Measurements from ENCODE around the gene LCLAT1. TPM values are rescaled to one million over a fixed set of nuclear protein-coding genes. Genes with fewer than 3 reads are reported as not detected.
A peak's percentile ranks its signal among the peaks of the same experiment; 100 is the strongest.
"Not testable (repeated sequence)": the region's sequence is repeated elsewhere in the genome, so short reads cannot be mapped to it uniquely, and the experiment has no call there.

Gene LCLAT1
- total RNA-seq, 1 donor from 2014 or later = 41.0 TPM

GRCh38 chr2:30511122-30512083, 64.4 kb downstream of the LCLAT1 start:
- DNase-seq = peak; percentile 39
- H3K27me3 ChIP-seq (ENCODE audit: low read depth) = no peaks in the 10 kb centered on the region
- H3K36me3 ChIP-seq = peaks cover 4% of the 10 kb centered on the region
- TF ChIP-seq CTCF (IDR thresholded peaks at IDR 0.05; ENCODE audit: borderline replicate concordance) = no peak
- intact Hi-C loops (cut with micrococcal nuclease) = no loop called here
- peaks cover 17% of the 10 kb centered on the region for H3K9me3 ChIP-seq (replicated peaks)
- peak overlapping the region; percentile 76 for H3K27ac ChIP-seq (replicated peaks)
- H3K4me1 ChIP-seq = peaks cover 68% of the 10 kb centered on the region
- H3K4me3 ChIP-seq = no peak overlapping the region

- Histone ChIP-seq H3K9me3 (replicated peaks) (peaks cover 24% of the 10 kb centered on the region), H3K4me3 (no peak overlapping the region), H3K27ac (replicated peaks) (peak overlapping the region; percentile 76), H3K4me1 (peaks cover 63% of the 10 kb centered on the region), H3K27me3 (ENCODE audit: low read depth) (no peaks in the 10 kb centered on the region), H3K36me3 (peaks cover 6% of the 10 kb centered on the region)
- intact Hi-C loops (cut with micrococcal nuclease) = no loop called here
- no peak for TF ChIP-seq CTCF (IDR thresholded peaks at IDR 0.05; ENCODE audit: borderline replicate concordance)
- no peak for DNase-seq
These were observed 65.3 kb downstream of the LCLAT1 start for GRCh38 chr2:30512243-30512886.

GRCh38 chr2:30513649-30514048, 66.6 kb downstream of the LCLAT1 start:
- DNase-seq; intact Hi-C loops (cut with micrococcal nuclease); H3K36me3 ChIP-seq; H3K4me3 ChIP-seq; H3K27me3 ChIP-seq (ENCODE audit: low read depth): not testable (repeated sequence)
- Histone ChIP-seq H3K27ac (replicated peaks) (peak overlapping the region; percentile 76), H3K9me3 (replicated peaks) (peaks cover 14% of the 10 kb centered on the region), H3K4me1 (peaks cover 68% of the 10 kb centered on the region)

GRCh38 chr2:30514134-30514847, 67.2 kb downstream of the LCLAT1 start:
- peak; percentile 38 for DNase-seq
- peaks cover 66% of the 10 kb centered on the region for H3K4me1 ChIP-seq
- H3K27ac ChIP-seq (replicated peaks) = peak overlapping the region; percentile 76

GRCh38 chr2:30514848-30515435, 67.9 kb downstream of the LCLAT1 start:
- Histone ChIP-seq H3K27ac (replicated peaks) (peak overlapping the region; percentile 76), H3K36me3 (peaks cover 16% of the 10 kb centered on the region), H3K4me1 (peaks cover 59% of the 10 kb centered on the region), H3K27me3 (ENCODE audit: low read depth) (no peaks in the 10 kb centered on the region), H3K9me3 (replicated peaks) (peaks cover 27% of the 10 kb centered on the region), H3K4me3 (no peak overlapping the region)
- no peak for DNase-seq
- intact Hi-C loops (cut with micrococcal nuclease) = no loop called here
- no peak for TF ChIP-seq CTCF (IDR thresholded peaks at IDR 0.05; ENCODE audit: borderline replicate concordance)

More at GRCh38 chr2:30514134-30514847, 67.2 kb downstream of the LCLAT1 start:
- Histone ChIP-seq H3K9me3 (replicated peaks) (peaks cover 20% of the 10 kb centered on the region), H3K36me3 (peaks cover 10% of the 10 kb centered on the region), H3K27me3 (ENCODE audit: low read depth) (no peaks in the 10 kb centered on the region), H3K4me3 (no peak overlapping the region)
- intact Hi-C loops (cut with micrococcal nuclease) = no loop called here
- TF ChIP-seq CTCF (IDR thresholded peaks at IDR 0.05; ENCODE audit: borderline replicate concordance) = no peak

Data from left ventricle myocardium inferior (tissue), 1 donor.